H1 (cell line): ENCODE results near the gene IL7R. TPM values are rescaled to one million over a fixed set of nuclear protein-coding genes. Genes with fewer than 3 reads are reported as not detected.

Experiments used
- BRCA1 ChIP-seq: IDR thresholded peaks from 2 replicates; pipeline ENCODE4 v1.6.1; 2012; ENCODE audit warnings: low read depth, low read length, improper control_type of control experiment
- EZH2 ChIP-seq: fragments of 200-600 bp; sonication (generic); IDR thresholded peaks from 2 replicates; pipeline ENCODE4 v1.7.1; 2012; ENCODE audit warnings: low read depth, mild to moderate bottlenecking, moderate library complexity, low read length, inconsistent platforms; ENCODE audit not compliant: severe bottlenecking
- YY1 ChIP-seq: IDR thresholded peaks from 2 replicates; pipeline ENCODE4 v1.6.1; 2011; ENCODE audit warnings: low read depth, mild to moderate bottlenecking, low read length
- polyA plus RNA-seq, 7 experiments: library from polyadenylated mRNA; depleted of rRNA in 3 of 7; stranded (reverse) in 5 of 7; unstranded in 2 of 7; fragments of >200 nt in 5 of 7; fragments of 200-250 nt in 2 of 7; gene quantifications; 1 replicate in 5 of 7; 2 replicates in 1 of 7; 4 replicates in 1 of 7; pipeline versions ENCODE4 v1.2.1 to v1.2.3, GENCODE V29; 2011 to 2013; ENCODE audit warnings: missing spikeins in 2 of 7, mixed read lengths in 2 of 7
- total RNA-seq: library from RNA; stranded (reverse); fragmentation: NEBNext Ultra II Directional; extraction: Animal tissue kit (Norgen Biotek cat#: 25700); gene quantifications from 2 replicates; pipeline ENCODE4 v1.2.1, GENCODE V29; 2021

IL7R gene
- total and polyA plus RNA-seq, 2 of the 8 experiments (the other 6 are each of a cell fraction or from before 2014, with no cell fraction given) = not detected

GRCh38 chr5:35828082-35828598 lies 28.6 kb upstream of the IL7R start (continued):
- TF ChIP-seq YY1 (no peak), BRCA1 (no peak), EZH2 (no peak)
